Activated CD4-positive, alpha-beta T cell treated with anti-CD3 and anti-CD28 coated beads, Interleukin-10, Interleukin-2, amounts not matched to agents 100 ng/mL and 50 ng/mL, durations not matched to agents 16 hours and 8 hours (primary cell): ENCODE measurements around the gene KICS2.
A peak's percentile ranks its signal among the peaks of the same experiment; 100 is the strongest.
"Not testable (repeated sequence)": the region's sequence is repeated elsewhere in the genome, so short reads cannot be mapped to it uniquely, and the experiment has no call there.

ENCODE experiments used
- DNase-seq: peaks from one replicate; pipeline ENCODE4 v3.0.0-alpha.2; 2020

KICS2 gene

DNA sequence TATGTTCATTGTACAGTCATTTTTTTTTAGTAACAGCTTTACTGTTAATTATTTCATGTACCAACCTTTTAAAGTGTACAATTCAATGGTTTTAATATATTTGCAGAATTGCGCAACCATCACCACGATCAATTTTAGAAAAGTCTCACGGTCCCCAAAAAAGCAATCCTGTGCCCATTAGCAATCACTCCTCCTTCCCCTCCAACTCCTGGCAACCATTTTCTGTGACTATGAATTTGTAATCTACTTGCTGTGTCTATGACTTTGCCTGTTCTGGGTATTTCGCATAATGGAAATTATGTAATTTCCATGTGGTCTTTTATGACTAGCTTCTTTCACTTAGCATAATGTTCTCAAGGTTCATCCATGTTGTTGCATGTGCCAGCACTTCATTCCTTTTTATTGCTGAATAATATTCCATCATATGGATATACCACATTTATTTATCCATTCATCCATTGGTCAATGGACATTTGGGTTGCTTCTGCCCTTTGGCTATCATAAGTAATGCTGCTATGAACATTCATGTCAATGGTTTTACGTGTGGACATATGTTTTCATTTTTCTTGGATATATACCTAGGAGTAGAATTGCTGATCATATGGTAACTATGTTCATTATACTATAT, 9.9 kb downstream of the KICS2 start:
- no peak for DNase-seq

DNA sequence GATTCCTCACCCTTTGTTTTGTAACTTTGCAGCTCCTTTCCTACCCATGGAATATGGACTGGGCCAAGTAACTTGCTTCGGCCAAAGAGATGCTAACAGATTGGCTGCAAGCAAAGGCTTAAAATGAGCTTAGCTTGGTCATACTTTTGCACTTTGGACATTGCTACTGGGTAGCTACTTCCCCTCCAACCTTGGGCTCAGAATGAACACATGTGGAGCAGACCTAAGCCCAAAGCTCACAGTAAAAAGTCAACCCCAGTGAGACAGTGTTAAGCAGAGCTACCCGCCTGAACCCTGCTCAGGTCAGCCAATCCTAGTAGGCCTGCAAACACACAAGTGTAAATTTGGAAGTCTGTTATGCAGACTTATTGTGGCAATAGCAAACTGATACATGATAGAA, 14.6 kb downstream of the KICS2 start:
- DNase-seq: no peak

DNA sequence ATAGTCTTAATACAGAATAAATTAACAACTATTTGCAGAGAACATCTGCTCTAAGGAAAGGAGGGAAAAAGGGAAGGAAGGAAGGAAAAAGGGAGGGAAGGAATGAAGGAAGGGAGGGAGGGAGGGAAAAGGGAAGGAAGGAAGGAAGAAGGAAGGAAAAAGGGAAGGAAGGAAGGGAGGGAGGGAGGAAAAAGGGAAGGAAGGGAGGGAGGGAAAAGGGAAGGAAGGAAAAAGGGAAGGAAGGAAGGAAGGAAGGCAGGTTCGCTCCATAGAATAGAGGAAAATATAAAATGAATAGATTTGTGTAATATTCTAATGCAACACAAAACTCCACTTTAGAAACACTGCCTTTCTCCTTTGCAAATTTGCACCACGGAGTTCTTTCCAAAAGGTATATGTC, 16.6 kb downstream of the KICS2 start:
- DNase-seq: no peak

DNA sequence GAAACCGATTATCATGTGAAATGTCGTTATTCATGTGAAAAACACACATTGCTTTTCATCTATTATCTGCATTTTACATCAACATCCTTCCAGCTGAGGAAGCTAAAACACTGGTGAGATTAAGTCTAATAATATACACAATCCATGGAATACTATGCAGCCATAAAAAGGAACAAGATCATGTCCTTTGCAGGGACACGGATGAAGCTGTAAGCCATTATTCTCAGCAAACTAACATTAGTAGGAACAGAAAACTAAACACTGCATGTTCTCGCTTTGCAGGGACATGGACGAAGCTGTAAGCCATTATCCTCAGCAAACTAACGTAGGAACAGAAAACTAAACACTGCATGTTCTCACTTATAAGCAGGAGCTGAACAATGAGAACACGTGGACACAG, 18.3 kb downstream of the KICS2 start:
- no peak for DNase-seq

DNA sequence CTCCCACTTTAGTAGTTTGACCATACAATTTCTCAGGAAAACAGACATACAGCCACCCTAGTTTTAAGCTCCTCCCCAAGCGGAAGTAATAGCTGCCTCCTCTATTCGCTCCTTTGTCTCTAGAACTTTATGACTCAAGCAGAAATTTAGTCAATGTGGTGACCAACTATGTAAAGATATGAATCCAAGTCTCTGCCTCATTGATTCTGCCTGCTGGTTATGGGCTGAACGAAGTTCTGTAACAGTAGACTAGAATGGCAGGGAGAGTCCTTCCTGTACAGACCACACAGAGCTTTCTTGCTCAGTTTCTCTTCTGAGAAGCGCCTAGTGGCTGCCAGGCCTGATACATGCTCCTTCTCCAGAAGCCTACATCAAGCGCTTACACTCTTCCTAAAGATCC, 19.1 kb downstream of the KICS2 start:
- peak; percentile 17 for DNase-seq

DNA sequence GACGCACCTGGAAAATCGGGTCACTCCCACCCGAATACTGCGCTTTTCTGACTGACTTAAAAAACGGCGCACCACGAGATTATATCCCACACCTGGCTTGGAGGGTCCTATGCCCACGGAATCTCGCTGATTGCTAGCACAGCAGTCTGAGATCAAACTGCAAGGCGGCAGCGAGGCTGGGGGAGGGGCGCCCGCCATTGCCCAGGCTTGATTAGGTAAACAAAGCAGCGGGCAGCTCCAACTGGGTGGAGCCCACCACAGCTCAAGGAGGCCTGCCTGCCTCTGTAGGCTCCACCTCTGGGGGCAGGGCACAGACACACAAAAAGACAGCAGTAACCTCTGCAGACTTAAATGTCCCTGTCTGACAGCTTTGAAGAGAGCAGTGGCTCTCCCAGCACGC, 26.3 kb downstream of the KICS2 start:
- not testable (repeated sequence) for DNase-seq

DNA sequence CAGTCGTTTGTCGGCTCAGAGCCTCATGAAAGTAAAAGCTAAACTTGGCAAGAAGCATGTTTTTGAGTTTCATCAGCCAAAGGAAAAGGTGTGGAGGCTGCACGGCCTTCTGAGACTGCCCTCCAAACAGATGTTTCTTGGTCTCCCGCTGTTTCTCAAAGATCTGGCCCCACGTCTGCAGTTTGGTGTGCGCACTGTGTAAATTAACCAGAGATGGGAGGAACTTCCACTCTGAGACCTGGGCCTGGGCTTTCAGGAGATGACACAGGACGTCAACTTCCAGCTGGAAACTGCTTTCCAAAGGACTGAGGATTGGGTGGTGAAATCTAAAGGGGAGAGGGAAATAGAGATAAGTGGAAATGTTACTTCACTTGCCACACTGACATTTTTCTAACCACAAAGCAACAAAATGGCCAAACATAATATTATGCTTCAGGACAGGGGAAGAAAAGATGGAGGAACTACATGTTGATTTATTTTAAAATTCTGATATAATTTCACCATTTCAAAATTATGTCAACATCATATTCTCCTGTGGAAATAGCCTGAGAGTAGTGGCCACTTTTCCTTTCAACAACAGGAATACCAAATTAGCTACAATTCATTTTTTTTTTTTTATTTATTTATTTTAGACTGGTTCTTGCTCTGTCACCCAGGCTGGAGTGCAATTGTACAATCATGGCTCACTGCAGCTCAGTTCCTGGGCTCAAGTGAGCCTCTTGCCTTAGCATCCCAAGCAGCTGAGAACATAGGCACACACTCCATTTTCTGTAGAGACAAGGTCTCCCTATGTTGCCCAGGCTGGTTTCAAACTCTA, 27.6 kb downstream of the KICS2 start:
- DNase-seq: no peak

DNA sequence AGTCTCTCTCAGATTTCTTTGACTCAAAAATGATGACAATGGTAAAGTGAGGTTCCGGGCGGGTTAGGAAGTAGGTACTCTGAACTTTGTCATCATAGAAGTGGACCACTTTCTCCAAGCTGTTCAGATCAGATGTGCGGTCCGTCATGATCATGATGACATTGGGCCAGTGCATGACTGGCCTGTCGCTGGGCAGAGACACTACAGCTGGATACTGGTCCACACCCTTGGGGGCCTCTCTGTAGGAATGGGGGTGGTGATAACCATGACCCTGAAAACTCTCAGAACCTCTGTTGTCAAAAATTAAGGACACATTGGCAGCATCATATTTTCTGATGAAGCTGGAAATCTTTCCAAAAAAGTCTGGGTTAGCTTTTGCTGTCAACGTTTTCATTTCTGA, 28.2 kb downstream of the KICS2 start:
- DNase-seq: no peak

DNA sequence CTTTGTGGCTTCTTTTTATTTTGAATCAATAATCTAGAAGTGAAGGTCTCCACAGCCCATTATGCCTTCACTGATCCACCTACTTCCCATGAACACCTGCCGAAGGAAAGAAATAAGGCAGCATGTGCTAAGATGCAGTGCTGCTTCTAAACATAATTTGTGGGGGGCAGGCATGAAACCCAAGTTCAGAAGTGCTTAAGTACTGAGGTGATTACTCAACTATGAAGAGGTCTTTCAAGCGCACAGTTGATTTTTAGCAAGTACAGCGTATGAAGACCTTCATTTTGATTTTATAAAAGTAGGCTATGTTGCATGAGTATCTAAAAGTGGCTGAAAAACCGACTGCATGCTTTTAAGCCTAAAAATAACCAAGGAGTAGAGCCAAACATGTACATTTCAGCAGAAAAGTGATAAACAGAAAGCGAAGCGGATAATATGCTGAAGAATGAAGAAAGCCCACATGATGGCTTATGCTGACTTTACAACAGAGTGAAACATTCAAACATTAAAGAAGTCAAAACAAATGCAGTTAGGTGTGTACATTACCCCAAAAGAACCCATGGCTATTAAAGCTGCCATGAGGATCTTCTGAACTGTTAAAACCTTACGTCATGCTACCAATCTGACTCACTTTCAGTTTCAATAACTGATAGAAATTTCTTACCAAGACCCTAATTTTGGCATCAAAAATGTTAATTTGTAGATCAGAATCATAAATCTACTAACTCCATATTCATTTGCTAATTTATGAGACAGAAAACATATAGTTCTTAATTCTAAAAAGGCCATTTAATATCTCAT, 29.3 kb downstream of the KICS2 start:
- DNase-seq: peak; percentile 41

DNA sequence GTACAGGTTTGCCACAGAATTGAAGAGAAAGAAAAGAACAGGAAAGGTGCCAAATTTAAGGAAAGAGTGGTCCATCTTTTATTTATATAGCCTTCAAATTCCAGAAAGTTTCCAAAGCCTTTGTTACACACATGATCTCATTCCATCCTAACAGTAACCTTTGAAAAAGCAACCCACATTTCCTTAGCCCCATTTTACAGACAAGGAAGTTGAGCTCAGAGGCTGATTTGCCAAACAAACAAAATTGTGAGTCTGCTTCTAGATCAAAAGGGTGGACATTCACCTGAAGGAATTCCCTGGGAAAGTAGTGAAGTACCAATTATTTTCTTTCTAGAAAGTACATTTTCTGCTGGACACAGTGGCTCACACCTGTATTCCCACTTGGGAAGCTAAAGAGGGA, 32.0 kb downstream of the KICS2 start:
- no peak for DNase-seq

DNA sequence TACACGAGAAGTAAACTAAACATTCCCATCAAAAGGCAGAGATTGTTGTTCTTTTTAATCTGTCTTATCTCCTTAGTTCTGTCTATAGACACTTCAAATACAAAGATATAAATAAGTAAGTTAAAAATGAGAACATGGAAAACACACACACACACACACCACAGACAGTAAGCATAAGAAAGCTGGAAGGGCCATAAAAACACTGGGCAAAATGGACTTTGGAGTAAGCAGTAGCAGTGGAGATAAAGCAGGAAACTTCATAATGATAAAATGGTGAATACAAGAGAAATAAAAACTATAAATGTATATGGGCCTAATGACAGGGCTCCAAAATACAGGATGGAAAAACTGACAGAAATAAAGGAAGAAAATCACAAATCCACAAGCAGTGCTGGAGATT, 32.6 kb downstream of the KICS2 start:
- no peak for DNase-seq

DNA sequence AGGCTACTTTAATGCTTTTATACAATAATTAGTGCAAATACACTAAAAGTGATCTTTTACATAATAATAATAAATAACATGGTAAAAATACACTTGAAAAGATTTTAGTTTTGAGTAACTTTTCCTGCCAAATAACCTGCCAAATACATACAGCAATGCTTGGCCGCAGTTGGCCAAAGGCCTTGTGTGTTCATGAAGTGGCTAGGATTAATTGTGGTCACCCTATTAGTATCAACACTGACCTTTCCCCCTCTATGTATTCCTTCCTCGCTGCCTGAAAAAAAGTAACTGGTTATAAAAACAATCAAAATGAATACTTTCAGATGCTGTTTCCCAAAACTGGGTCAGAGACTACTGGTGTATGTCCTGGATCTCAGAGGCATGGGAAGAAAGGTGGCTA, 34.3 kb downstream of the KICS2 start:
- DNase-seq: no peak

DNA sequence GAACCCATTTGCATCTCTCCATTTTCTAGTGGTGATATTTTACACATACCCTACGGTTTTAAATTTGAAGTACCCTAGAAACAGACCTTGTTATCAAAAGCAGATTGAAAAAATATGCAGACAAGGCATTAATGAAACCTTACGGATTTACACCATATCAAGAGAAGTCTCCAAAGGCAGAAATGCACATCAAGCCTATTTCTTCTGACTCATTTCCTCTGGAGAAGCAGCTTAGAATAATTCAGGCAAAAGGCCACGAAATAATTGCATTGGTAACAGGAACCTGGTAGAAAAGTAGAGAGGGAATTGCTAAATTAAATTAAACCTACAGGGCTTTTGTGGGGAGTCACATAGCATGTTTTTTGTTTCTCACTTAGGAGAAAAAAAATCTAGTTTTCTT, 34.7 kb downstream of the KICS2 start:
- DNase-seq: no peak

DNA sequence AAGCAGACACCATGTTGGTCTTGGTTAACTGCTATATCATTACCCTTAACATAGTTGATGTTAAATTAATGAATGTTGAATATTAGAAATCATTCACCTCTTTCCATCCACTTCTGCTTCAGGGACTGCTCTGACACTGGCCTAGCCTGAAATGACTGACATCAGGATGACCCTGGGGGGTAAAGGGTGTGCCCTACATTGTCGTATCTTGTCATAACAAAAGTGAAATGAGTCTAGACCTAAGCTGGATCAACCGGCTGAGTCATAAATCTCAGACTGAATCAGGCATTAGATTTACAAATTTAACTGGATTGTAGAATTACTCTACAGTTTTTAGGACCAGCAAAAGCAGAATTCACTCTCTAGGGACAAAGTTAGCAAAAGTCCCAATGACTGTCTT, 35.3 kb downstream of the KICS2 start:
- peak; percentile 77 for DNase-seq

DNA sequence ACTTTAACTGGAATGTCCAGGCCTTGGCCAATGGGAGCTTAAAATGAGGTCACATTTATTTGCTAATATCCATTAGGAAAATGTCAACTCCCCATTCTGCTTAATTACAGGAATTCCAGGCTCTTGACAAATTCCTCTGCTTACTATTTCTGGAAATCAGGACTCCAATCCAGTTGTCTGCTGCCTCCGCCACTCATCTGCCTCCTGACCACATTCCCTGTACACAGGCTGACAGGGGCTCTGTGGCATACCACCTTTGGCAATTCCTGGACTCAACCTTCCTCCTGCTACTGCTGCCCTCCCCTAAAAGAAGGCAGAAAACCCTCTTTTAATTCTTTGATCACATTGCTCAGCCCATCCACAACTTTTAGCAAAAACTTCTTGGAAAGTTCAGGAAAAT, 37.9 kb downstream of the KICS2 start:
- DNase-seq: no peak

DNA sequence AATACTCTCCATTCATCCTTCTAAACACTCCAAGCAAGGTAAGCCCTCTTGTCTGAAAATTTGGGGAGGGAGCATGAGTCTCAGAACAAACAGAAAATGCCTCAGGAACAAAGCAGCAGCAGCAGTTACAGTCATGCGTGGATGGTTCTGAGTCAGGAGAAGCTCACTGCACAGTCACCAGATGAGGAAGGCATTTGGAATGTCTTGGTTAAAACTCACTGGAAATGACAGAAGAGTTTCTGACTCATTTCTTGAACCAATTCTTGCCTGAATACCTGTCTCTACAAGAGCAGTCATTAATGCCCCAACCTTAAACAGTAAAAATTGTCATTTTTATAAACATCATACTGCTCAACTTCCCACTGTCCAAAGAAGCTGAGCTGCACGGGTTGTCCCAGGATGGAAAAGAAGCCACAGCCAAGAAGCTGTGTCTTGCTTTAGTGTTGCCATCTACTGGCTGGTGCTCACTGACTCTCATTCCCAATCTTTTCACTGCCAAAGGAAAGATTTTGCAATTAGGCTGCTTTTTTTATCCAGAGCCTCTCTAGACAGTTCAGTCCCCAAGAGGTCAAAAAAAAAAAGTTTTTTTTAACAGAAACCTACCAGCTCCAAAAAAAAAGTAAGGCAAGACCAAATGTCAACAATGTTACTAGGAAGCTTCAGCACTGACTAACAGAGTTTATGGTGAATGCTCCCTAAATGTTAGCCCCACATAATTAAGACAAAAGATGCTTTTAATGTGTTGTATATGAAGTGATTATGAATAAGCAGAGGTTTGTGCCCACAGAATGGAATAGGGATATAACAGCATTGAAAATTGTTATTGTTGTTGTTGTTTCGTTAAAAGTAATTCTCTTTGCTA, 40.4 kb downstream of the KICS2 start:
- DNase-seq: peak; percentile 6

DNA sequence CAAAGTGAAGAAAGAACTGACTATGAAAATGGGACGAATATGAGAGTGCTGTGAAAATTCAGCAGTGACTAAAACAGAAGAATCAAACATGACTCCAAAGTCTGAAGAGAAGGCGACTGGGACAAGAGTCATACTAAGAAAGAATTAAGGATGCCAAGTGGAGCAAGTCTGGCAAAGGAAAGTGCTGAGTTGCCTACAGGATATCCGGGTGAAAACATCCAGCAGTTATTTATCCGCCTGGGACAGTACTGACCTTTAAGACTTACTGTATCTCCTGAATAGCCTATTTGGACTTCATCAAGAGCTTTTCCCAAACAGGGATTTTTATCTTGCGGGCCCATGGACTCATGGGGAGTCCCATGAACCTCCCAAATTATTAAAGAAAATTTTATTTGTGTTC, 41.1 kb downstream of the KICS2 start:
- DNase-seq: no peak

DNA sequence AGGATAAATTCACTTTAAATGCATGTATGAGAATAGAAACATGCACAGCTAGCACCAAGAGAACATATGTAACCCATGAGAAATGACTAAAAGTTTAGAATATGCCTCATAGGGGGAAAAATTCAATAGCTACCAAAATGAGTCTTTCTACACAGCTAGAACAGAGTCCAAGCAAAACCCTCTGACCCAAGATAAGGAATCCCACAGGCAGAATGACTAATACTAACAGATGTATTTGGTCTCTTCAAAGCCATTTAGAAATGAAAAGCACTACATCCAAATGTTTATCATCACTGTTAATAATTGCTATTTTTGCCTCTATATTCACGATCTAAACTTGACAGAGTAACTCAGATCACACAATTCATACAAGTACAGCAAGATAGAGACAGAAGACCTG, 44.0 kb downstream of the KICS2 start:
- no peak for DNase-seq

DNA sequence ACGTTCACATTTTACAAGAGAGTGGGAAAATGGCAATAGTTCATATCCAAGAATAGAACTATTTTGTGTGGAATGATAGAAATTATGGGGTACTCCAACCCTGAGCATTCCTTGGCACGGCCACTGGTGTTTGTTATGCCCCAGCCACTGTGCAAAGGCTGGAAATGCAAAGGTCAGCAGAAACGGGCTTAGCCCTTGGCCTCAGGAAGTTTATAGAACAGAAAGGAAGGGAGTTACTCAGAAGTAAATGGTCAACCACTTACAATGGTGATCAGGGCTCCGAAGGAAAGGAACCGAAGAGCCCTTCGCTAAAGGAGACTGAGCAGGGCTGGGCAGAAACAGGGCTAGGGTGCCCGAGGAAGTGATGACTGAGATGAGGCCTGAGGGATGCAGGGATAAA, 45.1 kb downstream of the KICS2 start:
- no peak for DNase-seq

DNA sequence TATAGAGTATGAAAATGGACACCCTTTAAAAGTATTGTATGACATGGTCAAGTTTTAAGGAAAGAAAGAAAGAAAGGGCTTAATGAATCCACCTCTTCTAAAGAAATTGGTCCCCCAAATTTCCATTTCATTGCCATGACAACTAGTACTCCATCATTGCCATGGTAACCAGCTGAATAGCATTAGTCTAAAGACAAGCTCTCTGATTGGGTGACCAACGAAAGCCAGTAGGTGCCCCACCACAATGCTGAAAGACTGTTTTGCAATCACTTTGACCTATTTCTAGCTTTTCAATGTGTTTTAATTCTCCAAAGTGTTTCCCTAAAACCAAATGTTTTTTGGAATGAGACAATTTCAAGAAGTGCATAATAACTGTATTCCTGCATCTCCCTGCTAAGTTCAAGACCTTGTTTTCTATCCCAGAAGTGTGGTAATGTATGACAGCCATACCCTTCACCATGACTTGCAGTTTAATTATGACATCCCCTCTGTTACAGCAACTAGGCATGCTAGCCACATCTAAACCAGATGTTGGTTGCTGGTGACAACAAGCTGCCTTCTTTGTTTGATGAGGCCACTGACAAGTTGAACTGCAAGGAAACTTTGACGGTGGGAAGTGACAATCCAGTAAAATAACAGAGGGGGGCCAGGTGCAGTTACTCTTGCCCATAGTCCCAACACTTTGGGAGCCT, 46.7 kb downstream of the KICS2 start:
- no peak for DNase-seq

DNA sequence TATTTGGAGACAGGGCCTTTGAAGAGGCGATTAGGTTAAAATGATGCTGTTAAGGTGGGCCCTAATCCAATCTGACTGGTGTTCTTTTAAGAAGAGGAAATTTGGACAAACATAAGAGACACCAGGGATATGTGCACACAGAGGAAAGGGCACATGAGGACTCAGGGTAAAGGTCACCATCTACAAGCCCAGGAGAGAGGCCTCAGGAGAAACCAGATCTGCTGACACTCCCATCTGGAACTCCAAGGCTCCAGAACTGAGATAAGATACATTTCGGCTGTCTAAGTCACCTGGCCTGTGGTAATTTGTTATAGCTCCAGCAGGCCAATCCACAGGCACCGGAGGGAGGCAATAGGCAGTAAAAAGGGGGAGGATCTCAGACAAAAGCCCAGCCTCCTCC, 48.6 kb downstream of the KICS2 start:
- DNase-seq: no peak
